Measurements from ENCODE around the gene LIAS.
"Not testable (repeated sequence)": the region's sequence is repeated elsewhere in the genome, so short reads cannot be mapped to it uniquely, and the experiment has no call there.

The LIAS gene

DNA sequence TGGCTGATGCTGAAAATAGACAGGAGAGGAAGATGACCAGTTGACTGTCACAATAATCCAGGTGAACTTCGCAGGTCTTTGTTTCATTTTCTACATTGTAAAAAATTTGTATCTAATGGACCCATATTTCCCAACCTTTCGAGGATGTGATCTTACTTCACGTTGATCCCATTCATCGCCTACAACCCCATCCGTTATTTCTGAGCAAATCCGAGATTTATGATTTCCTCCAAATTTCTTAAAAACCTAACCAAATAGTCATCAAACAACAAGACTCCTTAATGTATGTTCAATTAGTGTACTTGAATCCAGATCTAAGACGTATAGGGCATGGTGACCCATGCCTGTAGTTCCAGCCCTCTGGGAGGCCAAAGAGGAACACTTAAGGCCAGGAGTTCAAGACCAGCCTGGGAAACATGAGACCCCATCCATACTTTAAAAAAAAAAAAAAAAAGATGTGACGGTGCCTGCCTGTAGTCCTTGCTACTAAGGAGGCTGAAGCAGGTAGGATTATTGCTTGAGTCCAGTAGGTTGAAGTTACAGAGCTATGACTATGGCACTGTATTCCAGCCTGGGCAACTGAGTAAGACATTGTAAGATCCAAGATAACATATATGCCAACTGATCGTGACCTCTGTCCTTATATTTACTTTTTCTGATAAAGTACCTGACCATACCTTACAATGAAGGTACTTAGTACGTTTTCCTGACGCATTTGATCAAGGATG lies 5.8 kb upstream of the LIAS start:
- Histone ChIP-seq H3K4me2 (ENCODE audit: low read length) (no peak overlapping the region), H3K27me3 (ENCODE audit: control insufficient read depth, insufficient read depth, low read length) (no peaks in the 10 kb centered on the region), H3K27ac (no peak overlapping the region), H3K9me3 (ENCODE audit: control insufficient read depth, low read length) (no peaks in the 10 kb centered on the region), H3K36me3 (ENCODE audit: control insufficient read depth, insufficient read depth, low read length) (no peaks in the 10 kb centered on the region), H3K79me2 (peaks cover 12% of the 10 kb centered on the region), H3K9ac (no peak overlapping the region), H2AFZ (no peak overlapping the region), H3K4me1 (peaks cover 9% of the 10 kb centered on the region), H3K4me3 (ENCODE audit: low read depth, low read length) (no peak overlapping the region)
- TF ChIP-seq, protein P1, sequence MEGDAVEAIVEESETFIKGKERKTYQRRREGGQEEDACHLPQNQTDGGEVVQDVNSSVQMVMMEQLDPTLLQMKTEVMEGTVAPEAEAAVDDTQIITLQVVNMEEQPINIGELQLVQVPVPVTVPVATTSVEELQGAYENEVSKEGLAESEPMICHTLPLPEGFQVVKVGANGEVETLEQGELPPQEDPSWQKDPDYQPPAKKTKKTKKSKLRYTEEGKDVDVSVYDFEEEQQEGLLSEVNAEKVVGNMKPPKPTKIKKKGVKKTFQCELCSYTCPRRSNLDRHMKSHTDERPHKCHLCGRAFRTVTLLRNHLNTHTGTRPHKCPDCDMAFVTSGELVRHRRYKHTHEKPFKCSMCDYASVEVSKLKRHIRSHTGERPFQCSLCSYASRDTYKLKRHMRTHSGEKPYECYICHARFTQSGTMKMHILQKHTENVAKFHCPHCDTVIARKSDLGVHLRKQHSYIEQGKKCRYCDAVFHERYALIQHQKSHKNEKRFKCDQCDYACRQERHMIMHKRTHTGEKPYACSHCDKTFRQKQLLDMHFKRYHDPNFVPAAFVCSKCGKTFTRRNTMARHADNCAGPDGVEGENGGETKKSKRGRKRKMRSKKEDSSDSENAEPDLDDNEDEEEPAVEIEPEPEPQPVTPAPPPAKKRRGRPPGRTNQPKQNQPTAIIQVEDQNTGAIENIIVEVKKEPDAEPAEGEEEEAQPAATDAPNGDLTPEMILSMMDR (IDR thresholded peaks at IDR 0.05), result no peak

DNA sequence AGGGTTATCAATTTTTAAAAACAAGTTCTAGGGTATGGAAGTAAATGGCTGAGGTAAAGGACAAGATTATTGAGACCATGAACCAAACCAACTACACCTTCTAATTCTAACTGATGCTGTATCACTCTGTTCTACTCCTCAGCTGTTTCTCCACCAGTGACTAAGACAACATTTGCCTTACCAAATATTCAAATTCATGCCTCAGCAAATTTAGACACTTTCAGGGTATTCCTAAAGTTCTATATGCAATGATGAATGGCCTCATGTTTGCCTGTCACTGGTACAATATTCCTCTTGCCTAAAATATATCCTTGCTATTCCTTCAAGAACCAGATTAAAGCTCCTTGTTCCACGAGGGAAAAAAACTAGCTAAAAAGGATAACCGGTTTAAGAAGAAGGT lies 5.1 kb upstream of the LIAS start:
- H3K4me2 ChIP-seq (ENCODE audit: low read length), result no peak overlapping the region
- no peak overlapping the region for H2AFZ ChIP-seq
- H3K79me2 ChIP-seq, result peaks cover 15% of the 10 kb centered on the region
- H3K4me1 ChIP-seq, result peaks cover 9% of the 10 kb centered on the region
- TF ChIP-seq, protein P1 (IDR thresholded peaks at IDR 0.05), result no peak
- H3K36me3 ChIP-seq (ENCODE audit: control insufficient read depth, insufficient read depth, low read length), result no peaks in the 10 kb centered on the region
- no peaks in the 10 kb centered on the region for H3K27me3 ChIP-seq (ENCODE audit: control insufficient read depth, insufficient read depth, low read length)
- H3K27ac ChIP-seq, result no peak overlapping the region
- no peak overlapping the region for H3K9ac ChIP-seq
- no peaks in the 10 kb centered on the region for H3K9me3 ChIP-seq (ENCODE audit: control insufficient read depth, low read length)
- no peak overlapping the region for H3K4me3 ChIP-seq (ENCODE audit: low read depth, low read length)

DNA sequence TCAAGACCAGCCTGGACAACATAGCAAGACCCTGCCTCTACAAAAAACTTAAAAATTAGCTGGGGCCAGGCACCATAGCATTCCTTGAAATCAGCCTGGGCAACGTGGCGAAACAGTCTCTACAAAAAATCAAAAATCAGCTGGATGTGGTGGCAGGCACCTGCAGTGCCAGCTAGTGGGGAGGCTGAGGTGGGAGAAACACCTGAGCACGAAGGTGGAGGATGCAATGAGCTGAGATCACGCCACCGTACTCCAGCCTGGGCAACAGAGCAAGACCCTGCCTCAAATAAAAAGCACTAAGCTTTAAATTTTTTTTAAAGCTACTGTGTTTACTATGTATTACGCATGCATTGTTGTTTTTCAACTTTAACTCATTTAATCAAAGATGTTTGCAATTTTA lies 3.4 kb upstream of the LIAS start:
- Histone ChIP-seq H3K36me3 (ENCODE audit: control insufficient read depth, insufficient read depth, low read length) (no peaks in the 10 kb centered on the region), H2AFZ (no peak overlapping the region), H3K27me3 (ENCODE audit: control insufficient read depth, insufficient read depth, low read length) (no peaks in the 10 kb centered on the region), H3K4me3 (ENCODE audit: low read depth, low read length) (no peak overlapping the region), H3K9me3 (ENCODE audit: control insufficient read depth, low read length) (no peaks in the 10 kb centered on the region), H3K4me2 (ENCODE audit: low read length) (no peak overlapping the region), H3K4me1 (peaks cover 9% of the 10 kb centered on the region), H3K9ac (no peak overlapping the region), H3K27ac (no peak overlapping the region), H3K79me2 (peaks cover 15% of the 10 kb centered on the region)
- TF ChIP-seq, protein P1 (IDR thresholded peaks at IDR 0.05), result no peak

DNA sequence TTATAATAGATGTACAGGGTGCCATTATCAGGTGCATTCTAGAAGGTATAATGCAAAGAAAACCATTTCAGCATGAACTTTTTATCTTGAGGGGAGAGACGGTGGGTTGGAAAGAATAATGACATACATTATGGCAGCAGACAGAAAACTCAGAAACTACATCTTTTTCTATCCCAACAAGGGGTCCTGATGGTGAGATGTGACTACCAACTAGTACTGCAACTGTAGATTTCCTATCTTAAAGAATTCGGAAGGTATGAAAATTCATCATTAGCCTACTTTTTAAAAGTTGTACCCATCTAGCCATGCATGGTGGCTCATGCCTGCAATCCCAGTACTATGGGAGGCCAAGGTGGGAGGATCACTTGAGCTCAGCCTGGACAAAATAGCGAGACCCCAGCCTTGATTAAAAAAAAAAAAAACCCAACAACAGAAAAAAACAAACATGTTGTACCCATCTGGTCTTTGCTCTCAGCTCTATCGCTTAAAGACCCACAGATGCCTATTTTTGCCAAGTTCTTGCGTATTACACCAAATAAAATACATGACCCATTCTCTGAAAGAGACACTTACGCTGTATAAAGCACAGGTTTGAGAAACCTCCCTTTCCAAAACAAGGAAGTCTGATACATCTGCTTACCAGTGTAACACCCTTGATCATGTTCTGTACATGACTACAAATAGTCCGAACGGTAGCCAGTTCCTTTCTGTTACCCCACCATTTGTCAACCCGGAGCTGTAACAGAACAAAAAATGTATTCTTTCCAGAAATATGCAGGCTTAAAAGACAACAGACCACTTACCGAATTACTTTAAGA lies 1.7 kb upstream of the LIAS start:
- TF ChIP-seq, protein P1 (IDR thresholded peaks at IDR 0.05), result no peak
- Histone ChIP-seq H3K9ac (no peak overlapping the region), H3K27ac (no peak overlapping the region), H2AFZ (no peak overlapping the region), H3K4me1 (peaks cover 9% of the 10 kb centered on the region), H3K9me3 (ENCODE audit: control insufficient read depth, low read length) (no peaks in the 10 kb centered on the region), H3K36me3 (ENCODE audit: control insufficient read depth, insufficient read depth, low read length) (no peaks in the 10 kb centered on the region), H3K79me2 (peaks cover 15% of the 10 kb centered on the region), H3K4me3 (ENCODE audit: low read depth, low read length) (peak overlapping the region; percentile 96), H3K27me3 (ENCODE audit: control insufficient read depth, insufficient read depth, low read length) (no peaks in the 10 kb centered on the region), H3K4me2 (ENCODE audit: low read length) (peak overlapping the region; percentile 97)

DNA sequence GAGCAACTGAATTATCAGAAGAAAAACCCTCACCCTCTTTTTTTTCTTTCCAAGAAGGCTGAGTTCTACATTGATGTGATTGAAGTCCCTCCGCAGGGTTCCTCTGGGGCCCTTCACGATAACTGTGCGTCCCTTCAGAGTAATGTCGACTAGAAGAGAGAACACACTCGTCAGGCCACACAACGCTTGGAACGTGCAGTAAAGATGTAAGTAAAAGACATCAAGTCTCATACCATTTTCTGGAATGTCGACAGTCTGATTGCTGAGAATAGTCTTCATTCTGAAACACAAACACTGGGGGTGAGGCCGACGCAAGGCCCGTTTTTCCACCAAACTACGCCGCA lies 723 bp upstream of the LIAS start:
- H3K27me3 ChIP-seq (ENCODE audit: control insufficient read depth, insufficient read depth, low read length); H3K36me3 ChIP-seq (ENCODE audit: control insufficient read depth, insufficient read depth, low read length); H3K9me3 ChIP-seq (ENCODE audit: control insufficient read depth, low read length); H3K4me1 ChIP-seq: not testable (repeated sequence)
- H3K4me3 ChIP-seq (ENCODE audit: low read depth, low read length), result peak overlapping the region; percentile 96
- peak overlapping the region; percentile 16 for H3K9ac ChIP-seq
- peaks cover 15% of the 10 kb centered on the region for H3K79me2 ChIP-seq
- peak overlapping the region; percentile 97 for H3K4me2 ChIP-seq (ENCODE audit: low read length)
- peak overlapping the region; percentile 90 for H3K27ac ChIP-seq
- peak overlapping the region; percentile 95 for H2AFZ ChIP-seq
